RWPE2 (cell line): Measurements from ENCODE around the gene TGFBRAP1.

Experiments
- ATAC-seq: fragments of 200-7000 bp; cut with Tn5 transposase; 3 replicates; pipeline ENCODE4 v1.9.1; 2021; ENCODE audit warnings: low read depth
- DNase-seq: peaks from one replicate; pipeline ENCODE4 v3.0.0-alpha.2; 2020; ENCODE audit warnings: low spot score
- H3K27ac ChIP-seq: fragments of 450-650 bp; 2 replicates; pipeline ENCODE4 v1.5.1; 2017; ENCODE audit warnings: mild to moderate bottlenecking; ENCODE audit not compliant: poor library complexity, severe bottlenecking
- H3K27me3 ChIP-seq: fragments of 250-450 bp; sonication (Bioruptor Pico); 2 replicates; pipeline ENCODE4 v1.5.1; 2021; ENCODE audit warnings: mild to moderate bottlenecking, moderate library complexity; ENCODE audit not compliant: insufficient read depth, poor library complexity, severe bottlenecking
- H3K36me3 ChIP-seq: fragments of 250-450 bp; sonication (Bioruptor Pico); 2 replicates; pipeline ENCODE4 v1.5.1; 2020; ENCODE audit warnings: low read depth, mild to moderate bottlenecking, moderate library complexity
- H3K4me1 ChIP-seq: fragments of 250-450 bp; sonication (Bioruptor Pico); 2 replicates; pipeline ENCODE4 v1.5.1; 2021; ENCODE audit warnings: mild to moderate bottlenecking, moderate library complexity; ENCODE audit not compliant: insufficient read depth, poor library complexity, severe bottlenecking
- H3K4me3 ChIP-seq: fragments of 250-450 bp; sonication (Bioruptor Pico); 2 replicates; pipeline ENCODE4 v1.5.1; 2021; ENCODE audit warnings: mild to moderate bottlenecking, moderate library complexity; ENCODE audit not compliant: severe bottlenecking
- H3K9me3 ChIP-seq: fragments of 250-450 bp; sonication (Bioruptor Pico); 2 replicates; pipeline ENCODE4 v1.5.1; 2021; ENCODE audit warnings: mild to moderate bottlenecking, moderate library complexity; ENCODE audit not compliant: severe bottlenecking
- CTCF ChIP-seq: fragments of 450-650 bp; IDR thresholded peaks from one replicate; pipeline ENCODE4 v1.5.1; 2017; ENCODE audit warnings: mild to moderate bottlenecking, moderate library complexity; ENCODE audit not compliant: poor library complexity, severe bottlenecking

Gene TGFBRAP1

DNA sequence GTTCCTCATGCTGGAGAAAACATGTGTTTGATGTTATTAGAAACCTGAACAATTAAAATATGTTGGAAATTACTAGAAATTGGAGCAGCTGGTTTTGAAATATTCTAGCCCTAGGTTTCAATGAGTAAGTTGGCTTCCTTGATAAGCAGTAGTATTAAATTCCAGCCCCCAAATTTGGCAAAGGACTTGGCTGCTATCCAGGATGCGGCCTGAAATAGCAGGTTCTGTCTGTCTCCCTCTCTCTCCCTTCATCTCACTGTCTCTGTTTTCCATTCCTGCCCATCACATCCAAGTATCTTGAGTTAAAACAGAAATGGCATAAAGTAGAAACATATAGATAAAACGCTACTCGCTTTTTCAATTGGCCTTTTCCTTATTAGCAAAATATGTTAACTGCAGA, 108.9 kb downstream of the TGFBRAP1 start:
- no peaks in the 10 kb centered on the region for H3K27me3 ChIP-seq

GRCh38 chr2:105215586-105216192, 113.8 kb downstream of the TGFBRAP1 start:
- Histone ChIP-seq H3K27ac (no peak overlapping the region), H3K4me3 (no peak overlapping the region), H3K36me3 (no peaks in the 10 kb centered on the region), H3K4me1 (no peaks in the 10 kb centered on the region), H3K9me3 (no peaks in the 10 kb centered on the region), H3K27me3 (no peaks in the 10 kb centered on the region)
- DNase-seq (no peak), ATAC-seq (no peak)
- no peak for TF ChIP-seq CTCF

More for the DNA sequence above, 108.9 kb downstream of the TGFBRAP1 start:
- Histone ChIP-seq H3K9me3 (no peaks in the 10 kb centered on the region), H3K27ac (no peak overlapping the region), H3K36me3 (no peaks in the 10 kb centered on the region), H3K4me1 (no peaks in the 10 kb centered on the region), H3K4me3 (no peak overlapping the region)
- no peak for ATAC-seq
- DNase-seq: no peak
- TF ChIP-seq CTCF: no peak
